C4-2B (cell line): ENCODE data around the gene PRKAG1.
A peak's percentile ranks its signal among the peaks of the same experiment; 100 is the strongest.

Experiments used
- H3K27ac ChIP-seq: fragments of 450-650 bp; 2 replicates; pipeline ENCODE4 v1.5.1; 2017
- ZFX ChIP-seq: fragments of 450-650 bp; IDR thresholded peaks from 2 replicates; pipeline ENCODE4 v1.6.1; 2017
- TF ChIP-seq, protein P1 (sequence below): fragments of 450-650 bp; conservative IDR thresholded peaks from 2 replicates; pipeline ENCODE4 v1.5.1; 2017; ENCODE audit warnings: mild to moderate bottlenecking

Gene PRKAG1

DNA sequence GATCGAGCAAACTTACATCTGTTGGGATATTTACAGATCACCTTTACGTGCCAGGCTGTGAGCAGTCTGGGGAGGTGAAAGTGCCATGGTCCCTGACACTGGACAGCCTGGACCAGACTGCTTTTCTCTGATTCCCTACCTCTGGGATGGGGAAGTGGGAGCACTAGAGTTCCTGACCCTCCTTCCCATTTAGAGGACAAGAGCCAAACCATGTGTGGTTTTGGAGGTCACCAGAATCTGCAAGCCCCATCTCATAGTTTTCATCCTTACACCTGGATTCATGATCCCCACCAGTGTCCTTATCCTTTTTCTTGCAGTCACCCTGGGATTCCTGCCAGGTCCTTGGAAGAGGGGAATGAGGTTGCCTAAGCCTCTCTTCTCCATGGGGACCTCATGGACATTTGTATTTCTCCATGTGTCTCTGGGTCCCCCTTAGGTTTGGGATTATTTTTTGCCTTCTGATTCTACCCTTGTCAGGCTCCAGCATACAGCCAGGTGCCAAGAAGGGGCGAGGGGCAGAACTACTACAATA, 45.6 kb downstream of the PRKAG1 start:
- no peak for TF ChIP-seq ZFX
- TF ChIP-seq, protein P1, sequence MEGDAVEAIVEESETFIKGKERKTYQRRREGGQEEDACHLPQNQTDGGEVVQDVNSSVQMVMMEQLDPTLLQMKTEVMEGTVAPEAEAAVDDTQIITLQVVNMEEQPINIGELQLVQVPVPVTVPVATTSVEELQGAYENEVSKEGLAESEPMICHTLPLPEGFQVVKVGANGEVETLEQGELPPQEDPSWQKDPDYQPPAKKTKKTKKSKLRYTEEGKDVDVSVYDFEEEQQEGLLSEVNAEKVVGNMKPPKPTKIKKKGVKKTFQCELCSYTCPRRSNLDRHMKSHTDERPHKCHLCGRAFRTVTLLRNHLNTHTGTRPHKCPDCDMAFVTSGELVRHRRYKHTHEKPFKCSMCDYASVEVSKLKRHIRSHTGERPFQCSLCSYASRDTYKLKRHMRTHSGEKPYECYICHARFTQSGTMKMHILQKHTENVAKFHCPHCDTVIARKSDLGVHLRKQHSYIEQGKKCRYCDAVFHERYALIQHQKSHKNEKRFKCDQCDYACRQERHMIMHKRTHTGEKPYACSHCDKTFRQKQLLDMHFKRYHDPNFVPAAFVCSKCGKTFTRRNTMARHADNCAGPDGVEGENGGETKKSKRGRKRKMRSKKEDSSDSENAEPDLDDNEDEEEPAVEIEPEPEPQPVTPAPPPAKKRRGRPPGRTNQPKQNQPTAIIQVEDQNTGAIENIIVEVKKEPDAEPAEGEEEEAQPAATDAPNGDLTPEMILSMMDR = no peak
- no peak overlapping the region for H3K27ac ChIP-seq

DNA sequence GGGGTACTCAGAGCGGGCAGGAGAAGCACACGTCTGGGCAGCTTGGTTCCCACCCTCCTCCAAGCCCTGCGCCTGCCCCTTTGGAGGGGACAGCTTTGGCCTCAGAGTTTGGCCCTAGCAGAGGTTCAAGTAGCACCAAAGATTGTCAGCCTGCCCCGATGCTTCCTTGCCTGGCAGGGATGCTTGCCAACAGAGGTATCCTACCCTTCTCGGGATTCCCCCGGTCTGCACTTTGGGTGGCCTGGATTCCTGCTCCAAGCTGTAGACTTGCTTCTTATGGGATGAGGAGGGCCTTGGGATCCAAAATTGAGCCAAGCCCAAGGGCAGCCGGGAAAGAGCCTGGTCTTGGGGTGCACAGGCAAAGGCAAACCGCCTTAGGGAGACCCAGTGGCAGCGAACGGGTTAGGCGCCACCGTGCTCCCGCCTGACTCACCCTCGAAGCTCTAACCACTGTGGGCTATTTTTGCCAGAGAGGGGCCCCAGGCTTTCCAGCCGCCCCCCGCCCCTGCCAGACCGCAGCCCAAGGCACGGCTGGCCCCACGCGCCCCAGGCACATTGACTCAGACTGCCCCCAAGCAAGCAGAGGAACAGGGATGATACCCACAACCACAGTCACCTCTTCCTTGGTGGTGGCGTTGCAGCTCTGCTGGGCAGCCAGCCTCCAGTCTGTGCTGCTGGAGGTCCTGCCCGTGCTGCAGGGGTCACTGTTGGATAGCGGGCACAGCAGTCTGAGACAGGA, 46.2 kb downstream of the PRKAG1 start:
- TF ChIP-seq, protein P1 = no peak
- no peak for TF ChIP-seq ZFX
- no peak overlapping the region for H3K27ac ChIP-seq

DNA sequence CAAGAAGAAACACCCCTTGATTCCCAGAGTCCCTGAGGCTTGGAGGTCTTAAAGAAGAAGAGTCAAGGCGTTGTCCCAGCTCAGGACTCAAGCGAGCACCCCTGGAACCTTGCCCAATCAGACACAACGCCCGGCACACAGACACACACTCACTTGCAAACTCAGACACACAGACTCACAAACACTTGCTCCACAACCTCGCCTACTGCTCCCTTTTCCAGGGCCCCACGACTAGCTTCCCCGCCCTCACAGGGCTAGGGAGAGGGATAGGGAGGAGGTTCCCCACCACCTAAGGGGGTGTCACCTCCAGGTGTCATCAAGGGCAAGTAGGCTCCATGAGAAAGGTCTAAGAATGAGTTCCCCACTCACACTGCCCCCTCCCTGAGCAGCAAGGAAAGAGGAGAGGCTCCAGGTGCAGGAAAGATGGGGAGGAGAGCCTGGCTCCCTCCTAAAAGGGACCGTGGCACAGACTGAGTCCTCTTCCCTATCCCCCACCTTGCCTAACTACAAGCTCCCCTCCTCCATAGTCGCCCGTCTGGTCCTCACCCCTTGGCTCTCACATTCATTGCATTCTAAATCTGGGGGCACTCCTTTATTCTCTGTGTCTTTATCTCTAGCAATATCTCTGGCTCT, 47.8 kb downstream of the PRKAG1 start:
- TF ChIP-seq, protein P1 = no peak
- no peak for TF ChIP-seq ZFX
- H3K27ac ChIP-seq = peak overlapping the region; percentile 64

DNA sequence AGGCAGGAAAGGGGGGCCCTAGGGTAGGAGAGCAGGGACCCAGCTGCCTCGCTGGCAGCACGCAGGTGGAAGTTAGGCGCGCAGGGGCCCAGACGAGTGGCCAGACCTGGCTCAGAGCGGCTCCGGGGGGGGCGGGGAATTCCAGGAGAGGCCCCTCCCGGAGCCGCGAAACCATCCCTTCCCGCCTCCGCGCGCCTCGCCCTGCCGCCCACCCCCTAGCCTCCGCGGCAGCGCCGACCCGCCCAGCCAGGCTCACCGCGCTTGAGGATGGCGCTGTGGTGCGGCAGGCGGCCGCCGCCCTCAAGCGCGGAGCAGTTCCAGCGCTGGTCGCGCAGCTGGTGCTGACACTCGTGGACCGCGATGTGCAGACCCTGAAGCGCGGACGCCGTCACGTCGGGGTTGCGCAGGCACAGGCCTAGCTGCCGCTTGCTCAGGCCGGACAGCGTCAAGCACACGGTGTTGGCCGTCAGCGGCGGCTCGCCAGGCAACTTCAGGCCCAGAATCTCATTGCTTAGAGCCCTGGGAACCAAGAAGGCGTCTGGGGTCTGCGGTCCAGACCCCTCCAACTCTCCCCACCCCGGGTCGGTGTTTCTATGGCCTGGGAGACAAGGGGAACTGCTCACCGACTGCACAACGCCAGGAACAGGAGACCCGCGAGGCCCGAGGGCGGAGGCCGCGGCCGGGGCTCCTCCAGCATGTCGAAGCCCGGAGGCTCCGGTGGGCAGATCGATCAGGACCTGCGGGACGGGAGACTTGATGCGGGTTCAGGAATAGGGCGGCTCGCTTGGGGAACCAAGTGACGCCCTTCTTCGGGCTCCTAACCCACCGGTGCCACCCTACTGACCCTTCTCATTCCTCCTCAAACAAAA, 48.5 kb downstream of the PRKAG1 start:
- H3K27ac ChIP-seq = no peak overlapping the region
- TF ChIP-seq, protein P1 = no peak
- no peak for TF ChIP-seq ZFX

DNA sequence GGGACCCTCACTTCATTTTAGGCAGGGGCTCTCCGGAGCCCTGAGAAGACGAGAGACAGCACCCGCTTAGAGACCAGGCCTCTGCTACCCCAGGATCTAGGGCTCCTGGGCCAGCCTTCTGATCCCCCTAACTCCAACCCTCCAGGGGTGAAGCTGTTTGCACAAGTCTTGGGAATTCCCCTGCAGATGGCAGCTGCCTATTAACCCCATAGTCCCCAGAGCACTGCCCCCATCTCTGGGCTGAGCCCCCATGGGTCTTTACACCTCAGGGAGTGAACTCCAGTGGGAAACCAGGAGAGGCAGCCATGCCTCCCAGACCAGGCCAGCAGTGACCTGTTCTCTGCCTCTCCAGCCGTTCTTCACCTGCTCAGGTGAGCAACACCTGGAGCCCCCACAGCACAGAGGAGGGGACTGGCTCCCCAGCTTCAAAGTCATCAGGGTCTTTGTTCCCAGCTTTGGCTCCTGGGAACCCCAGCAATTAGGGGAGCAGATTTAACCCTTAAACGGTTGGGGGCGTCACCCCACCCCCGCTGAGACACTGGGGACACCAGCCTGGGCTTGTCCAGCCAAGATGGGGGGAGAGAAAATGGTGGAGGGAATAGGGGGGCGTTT, 49.3 kb downstream of the PRKAG1 start:
- H3K27ac ChIP-seq = no peak overlapping the region
- TF ChIP-seq, protein P1 = no peak
- no peak for TF ChIP-seq ZFX

DNA sequence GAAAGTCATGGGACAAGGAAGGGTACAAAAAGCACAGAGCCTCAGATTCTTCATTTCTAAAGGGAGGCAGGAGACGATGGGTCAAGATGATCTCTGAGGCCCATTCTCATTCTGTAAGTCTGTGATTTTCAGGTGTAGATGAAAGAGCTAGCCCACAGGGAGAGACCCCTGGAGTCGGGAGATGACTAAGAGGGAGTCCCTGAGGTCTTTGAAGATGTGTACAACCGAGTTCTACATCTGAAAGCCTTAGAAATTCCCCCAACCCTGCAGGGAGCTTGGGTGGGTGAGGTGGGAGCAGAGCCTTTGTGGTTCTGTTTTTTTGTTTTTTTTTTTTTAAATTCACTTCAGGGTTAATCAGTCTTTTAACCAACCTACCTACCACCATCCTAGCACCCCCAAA, 50.1 kb downstream of the PRKAG1 start:
- no peak overlapping the region for H3K27ac ChIP-seq
- TF ChIP-seq ZFX = no peak
- TF ChIP-seq, protein P1 = no peak
